ENCODE measurements around the gene SH3PXD2B.
A peak's percentile ranks its signal among the peaks of the same experiment; 100 is the strongest.

Gene SH3PXD2B

GRCh38 chr5:172319708-172320441 is 134.4 kb downstream of the SH3PXD2B start:
- Histone ChIP-seq H3K4me1 (ENCODE audit: control insufficient read depth, insufficient read depth, low read depth, low read length) (peaks cover 3% of the 10 kb centered on the region), H2AK5ac (ENCODE audit: low read length, severe bottlenecking) (no peak overlapping the region), H3K14ac (ENCODE audit: low read length in 2 of 2) (no peak overlapping the region), H3K36me3 (ENCODE audit: control insufficient read depth in 1 of 2, insufficient read depth in 2 of 2, low read depth in 1 of 2, low read length in 2 of 2) (no peaks in the 10 kb centered on the region), H2BK15ac (ENCODE audit: low read depth, poor library complexity, severe bottlenecking) (no peak overlapping the region), H3K18ac (ENCODE audit: low read depth in 1 of 2, low read length in 2 of 2) (no peak overlapping the region), H3K4me3 (ENCODE audit: insufficient read depth in 1 of 2, low read depth in 1 of 2, low read length in 2 of 2) (peak overlapping the region in 1 of 2 experiments; percentile 67), H4K91ac (ENCODE audit: low read length) (no peak overlapping the region), H2BK120ac (ENCODE audit: low read depth, low read length) (no peak overlapping the region), H3K23ac (ENCODE audit: low read length in 2 of 2) (no peak overlapping the region), H3K79me1 (replicated peaks; ENCODE audit: low read length, poor library complexity, severe bottlenecking) (no peaks in the 10 kb centered on the region), H4K8ac (ENCODE audit: low read length) (no peak overlapping the region), H3K9me3 (ENCODE audit: control insufficient read depth, low read length) (no peaks in the 10 kb centered on the region), H3K4ac (ENCODE audit: low read depth in 1 of 2, low read length in 2 of 2) (no peak overlapping the region), H3K4me2 (ENCODE audit: low read length, poor library complexity, severe bottlenecking) (no peak overlapping the region), H2AFZ (ENCODE audit: low read depth, low read length) (no peak overlapping the region), H2BK5ac (ENCODE audit: low read depth, low read length, poor library complexity, severe bottlenecking) (no peak overlapping the region), H3K27me3 (ENCODE audit: control insufficient read depth in 1 of 2, insufficient read depth in 1 of 2, low read length in 2 of 2) (no peaks in the 10 kb centered on the region), H3K9ac (ENCODE audit: low read length) (peak overlapping the region; percentile 69), H3K27ac (ENCODE audit: low read length, poor library complexity, severe bottlenecking) (no peak overlapping the region), H2BK12ac (ENCODE audit: low read length in 2 of 2) (no peak overlapping the region)
- 90% methylated on average over 3 of the region's 4 CpGs for WGBS
- DNase-seq = no peak

GRCh38 chr5:172315587-172316493 is 138.5 kb downstream of the SH3PXD2B start:
- Histone ChIP-seq H3K14ac (ENCODE audit: low read length in 2 of 2) (no peak overlapping the region), H3K36me3 (ENCODE audit: control insufficient read depth in 1 of 2, insufficient read depth in 2 of 2, low read depth in 1 of 2, low read length in 2 of 2) (no peaks in the 10 kb centered on the region), H3K79me1 (replicated peaks; ENCODE audit: low read length, poor library complexity, severe bottlenecking) (no peaks in the 10 kb centered on the region), H3K27ac (ENCODE audit: low read length, poor library complexity, severe bottlenecking) (no peak overlapping the region), H4K8ac (ENCODE audit: low read length) (no peak overlapping the region), H3K27me3 (ENCODE audit: control insufficient read depth in 1 of 2, insufficient read depth in 1 of 2, low read length in 2 of 2) (no peaks in the 10 kb centered on the region), H2BK15ac (ENCODE audit: low read depth, poor library complexity, severe bottlenecking) (no peak overlapping the region), H2BK12ac (ENCODE audit: low read length in 2 of 2) (no peak overlapping the region), H3K9ac (ENCODE audit: low read length) (no peak overlapping the region), H3K4ac (ENCODE audit: low read depth in 1 of 2, low read length in 2 of 2) (no peak overlapping the region), H3K4me2 (ENCODE audit: low read length, poor library complexity, severe bottlenecking) (no peak overlapping the region), H2AFZ (ENCODE audit: low read depth, low read length) (no peak overlapping the region), H2BK120ac (ENCODE audit: low read depth, low read length) (no peak overlapping the region), H3K18ac (ENCODE audit: low read depth in 1 of 2, low read length in 2 of 2) (no peak overlapping the region), H4K91ac (ENCODE audit: low read length) (no peak overlapping the region), H2BK5ac (ENCODE audit: low read depth, low read length, poor library complexity, severe bottlenecking) (no peak overlapping the region), H3K9me3 (ENCODE audit: control insufficient read depth, low read length) (no peaks in the 10 kb centered on the region), H2AK5ac (ENCODE audit: low read length, severe bottlenecking) (no peak overlapping the region), H3K23ac (ENCODE audit: low read length in 2 of 2) (no peak overlapping the region), H3K4me3 (ENCODE audit: insufficient read depth in 1 of 2, low read depth in 1 of 2, low read length in 2 of 2) (no peak overlapping the region), H3K4me1 (ENCODE audit: control insufficient read depth, insufficient read depth, low read depth, low read length) (peaks cover 2% of the 10 kb centered on the region)
- no peak for DNase-seq
- 96% methylated on average over 6 of the region's 11 CpGs for WGBS

- WGBS = 91% methylated on average over 4 of the region's 4 CpGs
- no peak overlapping the region for H3K4me3 ChIP-seq (ENCODE audit: insufficient read depth in 1 of 2, low read depth in 1 of 2, low read length in 2 of 2)
Observed at GRCh38 chr5:172313915-172314314, 140.4 kb downstream of the SH3PXD2B start.

GRCh38 chr5:172312286-172312685 is 142.0 kb downstream of the SH3PXD2B start:
- DNase-seq = no peak
- Histone ChIP-seq H3K4ac (ENCODE audit: low read depth in 1 of 2, low read length in 2 of 2) (no peak overlapping the region), H3K9me3 (ENCODE audit: control insufficient read depth, low read length) (no peaks in the 10 kb centered on the region), H3K9ac (ENCODE audit: low read length) (no peak overlapping the region), H2BK15ac (ENCODE audit: low read depth, poor library complexity, severe bottlenecking) (no peak overlapping the region), H3K27me3 (ENCODE audit: control insufficient read depth in 1 of 2, insufficient read depth in 1 of 2, low read length in 2 of 2) (no peaks in the 10 kb centered on the region), H3K79me1 (replicated peaks; ENCODE audit: low read length, poor library complexity, severe bottlenecking) (no peaks in the 10 kb centered on the region), H2BK5ac (ENCODE audit: low read depth, low read length, poor library complexity, severe bottlenecking) (no peak overlapping the region), H2BK120ac (ENCODE audit: low read depth, low read length) (no peak overlapping the region), H3K23ac (ENCODE audit: low read length in 2 of 2) (no peak overlapping the region), H3K14ac (ENCODE audit: low read length in 2 of 2) (no peak overlapping the region), H2BK12ac (ENCODE audit: low read length in 2 of 2) (no peak overlapping the region), H3K4me3 (ENCODE audit: insufficient read depth in 1 of 2, low read depth in 1 of 2, low read length in 2 of 2) (no peak overlapping the region), H3K4me1 (ENCODE audit: control insufficient read depth, insufficient read depth, low read depth, low read length) (peaks cover 2% of the 10 kb centered on the region), H2AFZ (ENCODE audit: low read depth, low read length) (no peak overlapping the region), H4K91ac (ENCODE audit: low read length) (no peak overlapping the region), H4K8ac (ENCODE audit: low read length) (no peak overlapping the region), H3K36me3 (ENCODE audit: control insufficient read depth in 1 of 2, insufficient read depth in 2 of 2, low read depth in 1 of 2, low read length in 2 of 2) (no peaks in the 10 kb centered on the region), H3K4me2 (ENCODE audit: low read length, poor library complexity, severe bottlenecking) (no peak overlapping the region), H3K27ac (ENCODE audit: low read length, poor library complexity, severe bottlenecking) (no peak overlapping the region), H3K18ac (ENCODE audit: low read depth in 1 of 2, low read length in 2 of 2) (no peak overlapping the region), H2AK5ac (ENCODE audit: low read length, severe bottlenecking) (no peak overlapping the region)
- 75% methylated on average over 1 of the region's 1 CpG for WGBS

More at GRCh38 chr5:172313915-172314314, 140.4 kb downstream of the SH3PXD2B start:
- no peaks in the 10 kb centered on the region for H3K27me3 ChIP-seq (ENCODE audit: control insufficient read depth in 1 of 2, insufficient read depth in 1 of 2, low read length in 2 of 2)
- no peak overlapping the region for H2BK120ac ChIP-seq (ENCODE audit: low read depth, low read length)
- no peak overlapping the region for H3K4ac ChIP-seq (ENCODE audit: low read depth in 1 of 2, low read length in 2 of 2)
- H2BK15ac ChIP-seq (ENCODE audit: low read depth, poor library complexity, severe bottlenecking) = no peak overlapping the region
- DNase-seq = no peak
- H3K9ac ChIP-seq (ENCODE audit: low read length) = no peak overlapping the region
- H3K14ac ChIP-seq (ENCODE audit: low read length in 2 of 2) = no peak overlapping the region
- no peak overlapping the region for H2AFZ ChIP-seq (ENCODE audit: low read depth, low read length)
- H3K23ac ChIP-seq (ENCODE audit: low read length in 2 of 2) = no peak overlapping the region
- H2AK5ac ChIP-seq (ENCODE audit: low read length, severe bottlenecking) = no peak overlapping the region
- no peaks in the 10 kb centered on the region for H3K79me1 ChIP-seq (replicated peaks; ENCODE audit: low read length, poor library complexity, severe bottlenecking)
- no peak overlapping the region for H3K27ac ChIP-seq (ENCODE audit: low read length, poor library complexity, severe bottlenecking)
- no peaks in the 10 kb centered on the region for H3K36me3 ChIP-seq (ENCODE audit: control insufficient read depth in 1 of 2, insufficient read depth in 2 of 2, low read depth in 1 of 2, low read length in 2 of 2)
- no peak overlapping the region for H2BK12ac ChIP-seq (ENCODE audit: low read length in 2 of 2)
- H3K4me1 ChIP-seq (ENCODE audit: control insufficient read depth, insufficient read depth, low read depth, low read length) = peaks cover 2% of the 10 kb centered on the region
- no peak overlapping the region for H2BK5ac ChIP-seq (ENCODE audit: low read depth, low read length, poor library complexity, severe bottlenecking)
- no peak overlapping the region for H4K91ac ChIP-seq (ENCODE audit: low read length)
- no peak overlapping the region for H3K18ac ChIP-seq (ENCODE audit: low read depth in 1 of 2, low read length in 2 of 2)
- no peak overlapping the region for H4K8ac ChIP-seq (ENCODE audit: low read length)
- no peak overlapping the region for H3K4me2 ChIP-seq (ENCODE audit: low read length, poor library complexity, severe bottlenecking)
- no peaks in the 10 kb centered on the region for H3K9me3 ChIP-seq (ENCODE audit: control insufficient read depth, low read length)
